ENCODE measurements around the gene CYP26B1.

DNA sequence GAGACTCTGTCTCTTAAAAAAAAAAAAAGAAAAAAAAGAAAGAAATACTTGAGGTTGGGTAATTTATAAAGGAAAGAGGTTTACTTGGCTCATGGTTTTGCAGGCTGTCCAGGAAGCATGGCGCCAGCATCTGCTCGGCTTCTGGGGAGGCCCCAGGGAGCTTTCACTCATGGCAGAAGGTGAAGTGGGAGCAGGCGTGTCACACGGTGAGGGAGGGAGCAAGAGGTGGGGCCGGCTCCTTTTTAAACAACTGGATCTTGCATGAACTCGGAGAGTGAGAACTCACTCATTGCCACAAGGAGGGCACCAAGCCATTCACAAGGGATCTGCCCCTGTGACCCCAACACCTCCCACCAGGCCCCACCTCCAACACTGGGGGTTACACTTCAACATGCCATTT is 30.6 kb downstream of the CYP26B1 start:
- TF ChIP-seq CTCF (IDR thresholded peaks at IDR 0.05; ENCODE audit: low read length) (no peak), EZH2 (optimal IDR thresholded peaks at IDR 0.05; ENCODE audit: low read depth, low read length) (no peak)

Measured in MM.1S (cell line).